ENCODE results near the gene EYS.

EYS gene

GRCh38 chr6:65707126-65707826 lies at the start of gene EYS:
EYS (minus strand) TSS chr6:65707226; CDS start chr6:65495410, 211,816 bp downstream.
- no peak for DNase-seq

GRCh38 chr6:65746302-65746701 lies 39.3 kb upstream of the EYS start:
- no peak for DNase-seq

- no peak for DNase-seq
Observed at GRCh38 chr6:65745614-65746013, 38.6 kb upstream of the EYS start.

GRCh38 chr6:65728879-65729479 lies 22.0 kb upstream of the EYS start:
- no peak for DNase-seq

- no peak for DNase-seq
Observed at GRCh38 chr6:65719101-65719500, 12.1 kb upstream of the EYS start.

- DNase-seq: no peak
Observed at GRCh38 chr6:65711531-65711930, 4.5 kb upstream of the EYS start.

- DNase-seq: no peak
Observed at GRCh38 chr6:65709099-65709830, 2.2 kb upstream of the EYS start.

GRCh38 chr6:65708162-65708561 lies 1.1 kb upstream of the EYS start:
- no peak for DNase-seq

GRCh38 chr6:65706436-65706835 lies 590 bp downstream of the EYS start:
- DNase-seq: no peak

GRCh38 chr6:65701325-65701724 lies 5.7 kb downstream of the EYS start:
- DNase-seq: no peak

- no peak for DNase-seq
Observed at GRCh38 chr6:65700561-65700960, 6.5 kb downstream of the EYS start.

GRCh38 chr6:65692109-65692508 lies 14.9 kb downstream of the EYS start:
- DNase-seq: no peak

- no peak for DNase-seq
Observed at GRCh38 chr6:65680232-65680631, 26.8 kb downstream of the EYS start.

- DNase-seq: no peak
Observed at GRCh38 chr6:65671922-65672321, 35.1 kb downstream of the EYS start.

GRCh38 chr6:65667916-65668656 lies 38.9 kb downstream of the EYS start:
- no peak for DNase-seq

GRCh38 chr6:65650086-65650485 lies 56.9 kb downstream of the EYS start:
- no peak for DNase-seq

- DNase-seq: no peak
Observed at GRCh38 chr6:65649392-65649791, 57.6 kb downstream of the EYS start.

GRCh38 chr6:65646544-65646943 lies 60.5 kb downstream of the EYS start:
- no peak for DNase-seq

GRCh38 chr6:65642776-65643175 lies 64.2 kb downstream of the EYS start:
- no peak for DNase-seq

GRCh38 chr6:65638047-65638831 lies 68.8 kb downstream of the EYS start:
- no peak for DNase-seq

- no peak for DNase-seq
Observed at GRCh38 chr6:65637289-65638046, 69.6 kb downstream of the EYS start.

GRCh38 chr6:65633501-65633900 lies 73.5 kb downstream of the EYS start:
- DNase-seq: no peak
